Measurements from ENCODE around the gene TMEM156. TPM values are rescaled to one million over a fixed set of nuclear protein-coding genes. Genes with fewer than 3 reads are reported as not detected.

TMEM156 gene
- total RNA-seq, 2 donors from 2014 or later, result 0.77 TPM; not detected in 1

DNA sequence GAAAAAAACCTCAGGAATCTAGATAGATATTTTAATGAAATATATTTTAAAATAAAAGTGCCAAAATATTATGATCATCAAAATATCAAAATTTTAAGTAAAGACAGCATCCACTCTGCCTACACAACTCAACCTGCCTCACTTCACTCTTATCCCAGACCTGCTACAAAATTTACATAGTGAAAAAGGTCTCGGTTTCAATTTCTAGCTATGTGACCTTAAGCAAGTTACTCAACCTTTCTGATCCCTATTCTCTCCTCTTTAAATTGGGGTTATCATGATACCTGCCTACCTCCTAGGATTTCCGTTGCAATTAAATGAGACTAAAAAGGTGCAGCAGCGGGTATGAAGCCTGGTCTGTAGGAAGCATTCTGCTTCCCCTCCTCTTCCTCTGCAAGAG, 91.7 kb downstream of the TMEM156 start:
- Histone ChIP-seq H3K4me3 (no peak overlapping the region), H3K9ac (ENCODE audit: low read depth in 2 of 2, low read length in 2 of 2) (no peak overlapping the region), H3K9me3 (no peaks in the 10 kb centered on the region), H3K27me3 (no peaks in the 10 kb centered on the region), H3K4me1 (no peaks in the 10 kb centered on the region), H3K36me3 (peaks cover 9% of the 10 kb centered on the region), H3K27ac (no peak overlapping the region)
- no peak for DNase-seq
- intact Hi-C loops (cut with DNase I), result no loop called here
- TF ChIP-seq, protein P1, sequence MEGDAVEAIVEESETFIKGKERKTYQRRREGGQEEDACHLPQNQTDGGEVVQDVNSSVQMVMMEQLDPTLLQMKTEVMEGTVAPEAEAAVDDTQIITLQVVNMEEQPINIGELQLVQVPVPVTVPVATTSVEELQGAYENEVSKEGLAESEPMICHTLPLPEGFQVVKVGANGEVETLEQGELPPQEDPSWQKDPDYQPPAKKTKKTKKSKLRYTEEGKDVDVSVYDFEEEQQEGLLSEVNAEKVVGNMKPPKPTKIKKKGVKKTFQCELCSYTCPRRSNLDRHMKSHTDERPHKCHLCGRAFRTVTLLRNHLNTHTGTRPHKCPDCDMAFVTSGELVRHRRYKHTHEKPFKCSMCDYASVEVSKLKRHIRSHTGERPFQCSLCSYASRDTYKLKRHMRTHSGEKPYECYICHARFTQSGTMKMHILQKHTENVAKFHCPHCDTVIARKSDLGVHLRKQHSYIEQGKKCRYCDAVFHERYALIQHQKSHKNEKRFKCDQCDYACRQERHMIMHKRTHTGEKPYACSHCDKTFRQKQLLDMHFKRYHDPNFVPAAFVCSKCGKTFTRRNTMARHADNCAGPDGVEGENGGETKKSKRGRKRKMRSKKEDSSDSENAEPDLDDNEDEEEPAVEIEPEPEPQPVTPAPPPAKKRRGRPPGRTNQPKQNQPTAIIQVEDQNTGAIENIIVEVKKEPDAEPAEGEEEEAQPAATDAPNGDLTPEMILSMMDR (IDR thresholded peaks at IDR 0.05), result no peak

DNA sequence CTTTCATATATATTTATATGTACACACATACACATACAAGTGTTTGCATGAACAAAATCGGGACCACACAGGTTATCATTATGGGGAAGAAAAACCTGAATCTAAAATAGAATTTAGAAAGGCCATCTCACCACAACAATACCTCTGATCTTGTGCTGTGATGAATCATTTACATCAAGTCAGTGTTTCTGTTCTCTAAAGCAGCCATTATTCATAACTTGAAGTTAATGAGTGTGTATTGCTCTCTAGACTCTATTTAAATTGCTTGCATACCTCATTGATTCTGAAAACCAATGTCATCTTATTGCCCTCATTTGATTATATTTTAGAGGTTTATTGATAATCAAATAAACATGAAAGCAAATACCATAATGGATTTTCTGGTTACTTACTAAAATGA, 93.0 kb downstream of the TMEM156 start:
- intact Hi-C loops (cut with DNase I), result no loop called here
- H3K9me3 ChIP-seq, result no peaks in the 10 kb centered on the region
- DNase-seq, result no peak
- H3K27me3 ChIP-seq, result no peaks in the 10 kb centered on the region
- TF ChIP-seq, protein P1 (IDR thresholded peaks at IDR 0.05), result no peak
- no peak overlapping the region for H3K27ac ChIP-seq
- peaks cover 17% of the 10 kb centered on the region for H3K36me3 ChIP-seq
- no peak overlapping the region for H3K4me3 ChIP-seq
- H3K4me1 ChIP-seq, result no peaks in the 10 kb centered on the region
- H3K9ac ChIP-seq (ENCODE audit: low read depth in 2 of 2, low read length in 2 of 2), result no peak overlapping the region

DNA sequence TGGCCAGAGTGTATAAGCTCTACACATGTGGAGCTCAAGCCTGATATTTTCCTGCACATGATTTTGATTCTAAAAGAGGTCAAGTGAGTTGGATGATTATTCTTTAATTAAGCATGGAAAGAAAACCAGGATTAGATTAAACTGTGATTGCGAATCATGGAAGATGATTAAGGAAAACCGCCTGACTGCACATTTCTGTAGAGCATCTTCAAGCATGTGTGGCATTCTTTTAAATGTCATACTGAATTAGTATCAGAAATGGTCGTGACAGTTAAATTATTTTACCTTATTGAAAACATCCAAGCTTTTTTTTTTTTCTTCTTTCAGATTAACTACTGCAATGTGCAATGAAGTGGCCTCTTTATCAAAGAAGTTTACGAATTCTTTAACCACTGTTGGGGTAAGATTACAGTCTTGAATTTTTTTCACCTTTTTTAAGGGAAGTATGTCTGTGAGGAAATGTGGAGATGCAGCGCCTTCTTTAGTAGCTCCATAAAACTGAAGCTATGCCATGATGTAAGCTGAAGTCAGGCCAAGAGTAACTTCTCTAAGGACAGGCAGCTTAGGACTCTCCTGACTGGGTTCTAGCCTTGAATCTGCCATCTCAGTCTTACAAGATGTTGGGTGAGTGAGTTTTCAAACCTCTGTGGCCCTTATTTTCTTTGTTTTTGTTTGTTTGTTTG, 96.7 kb downstream of the TMEM156 start:
- intact Hi-C loops (cut with DNase I), result no loop called here
- no peaks in the 10 kb centered on the region for H3K4me1 ChIP-seq
- H3K27ac ChIP-seq, result no peak overlapping the region
- no peaks in the 10 kb centered on the region for H3K27me3 ChIP-seq
- no peak overlapping the region for H3K9ac ChIP-seq (ENCODE audit: low read depth in 2 of 2, low read length in 2 of 2)
- H3K4me3 ChIP-seq, result no peak overlapping the region
- H3K9me3 ChIP-seq, result no peaks in the 10 kb centered on the region
- DNase-seq, result no peak
- H3K36me3 ChIP-seq, result peaks cover 18% of the 10 kb centered on the region
- TF ChIP-seq, protein P1 (IDR thresholded peaks at IDR 0.05), result no peak

DNA sequence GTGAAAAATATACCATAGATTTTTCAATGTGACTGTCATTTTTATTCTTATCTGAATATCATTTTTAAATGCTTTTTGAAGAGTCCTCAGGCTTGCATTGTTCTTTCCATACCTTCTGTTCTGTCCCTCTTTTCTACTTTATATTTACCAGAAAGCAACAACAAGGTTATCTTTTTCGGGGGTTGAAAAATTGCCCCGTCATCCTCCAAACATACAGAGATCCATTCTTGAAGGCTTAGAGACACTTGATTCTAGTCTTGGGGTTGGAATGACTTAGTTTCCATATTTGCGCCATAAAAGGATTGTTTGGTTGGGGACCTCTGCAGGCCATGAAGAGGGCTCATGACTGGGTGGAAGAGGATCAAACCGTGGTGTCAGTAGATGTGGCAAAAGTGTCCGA, 101.1 kb downstream of the TMEM156 start:
- H3K27ac ChIP-seq, result no peak overlapping the region
- no peaks in the 10 kb centered on the region for H3K9me3 ChIP-seq
- H3K9ac ChIP-seq (ENCODE audit: low read depth in 2 of 2, low read length in 2 of 2), result no peak overlapping the region
- H3K27me3 ChIP-seq, result no peaks in the 10 kb centered on the region
- no peaks in the 10 kb centered on the region for H3K4me1 ChIP-seq
- peaks cover 28% of the 10 kb centered on the region for H3K36me3 ChIP-seq
- intact Hi-C loops (cut with DNase I), result no loop called here
- DNase-seq, result no peak
- H3K4me3 ChIP-seq, result no peak overlapping the region
- TF ChIP-seq, protein P1 (IDR thresholded peaks at IDR 0.05), result no peak

DNA sequence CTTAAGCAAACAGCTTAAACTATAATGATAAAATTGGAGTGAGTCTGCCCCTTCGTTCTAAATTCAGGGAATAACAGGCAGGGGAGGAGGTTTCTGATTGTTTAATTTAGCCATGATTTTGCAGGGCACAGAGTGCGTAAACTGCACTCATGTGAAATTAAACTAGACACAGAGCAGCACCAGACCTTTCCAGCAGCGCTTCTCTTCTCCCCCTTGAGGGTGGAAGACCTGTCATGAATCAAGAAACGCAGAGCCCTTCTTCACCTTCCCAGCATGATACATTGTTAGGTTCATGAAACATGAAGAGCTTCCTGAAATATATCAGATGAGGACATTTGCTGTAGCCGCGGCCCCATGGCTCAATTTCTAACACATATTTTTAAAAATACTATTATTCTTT, 101.5 kb downstream of the TMEM156 start:
- Histone ChIP-seq H3K36me3 (peaks cover 28% of the 10 kb centered on the region), H3K9ac (ENCODE audit: low read depth in 2 of 2, low read length in 2 of 2) (no peak overlapping the region), H3K27ac (no peak overlapping the region), H3K9me3 (no peaks in the 10 kb centered on the region), H3K27me3 (no peaks in the 10 kb centered on the region), H3K4me1 (no peaks in the 10 kb centered on the region), H3K4me3 (no peak overlapping the region)
- no peak for DNase-seq
- intact Hi-C loops (cut with DNase I), result no loop called here
- TF ChIP-seq, protein P1 (IDR thresholded peaks at IDR 0.05), result no peak
